Stomach (tissue), 9 donors: ENCODE results near the gene LIPE. TPM values are rescaled to one million over a fixed set of nuclear protein-coding genes. Genes with fewer than 3 reads are reported as not detected.

Experiments
- DNase-seq, 2 donors: peaks; one replicate each; pipeline versions ENCODE4 v3.0.0 to v3.0.0-alpha.2; 2013 to 2019
- H3K27ac ChIP-seq, 5 donors: fragments of 200-600 bp in 4 of 5; sonication (generic) in 4 of 5; one replicate each; pipeline ENCODE4 v1.5.1; 2013 to 2019; ENCODE audit warnings: mild to moderate bottlenecking in 1 of 5, moderate library complexity in 1 of 5
- H3K27me3 ChIP-seq, 3 donors: fragments of 200-600 bp; sonication (generic); one replicate each; pipeline ENCODE4 v1.5.1; 2017 to 2019; ENCODE audit warnings: mixed run types in 1 of 3
- H3K36me3 ChIP-seq, 4 donors: fragments of 200-600 bp; sonication (generic); 1 replicate in 3 of 4; 2 replicates in 1 of 4; pipeline ENCODE4 v1.5.1; 2016 to 2019
- H3K4me1 ChIP-seq, 4 donors: fragments of 200-600 bp; sonication (generic); one replicate each; pipeline ENCODE4 v1.5.1; 2016 to 2019
- H3K4me3 ChIP-seq, 4 donors: fragments of 200-600 bp; sonication (generic) in 3 of 4; one replicate each; pipeline ENCODE4 v1.5.1; 2016 to 2019; ENCODE audit warnings: mild to moderate bottlenecking in 1 of 4
- H3K9me3 ChIP-seq, 4 donors: fragments of 200-600 bp; sonication (generic); one replicate each; pipeline ENCODE4 v1.5.1; 2016 to 2019
- EP300 ChIP-seq: sonication (generic); formaldehyde crosslinking; IDR thresholded peaks from one replicate; pipeline ENCODE4 v1.6.1; 2017; ENCODE audit warnings: antibody characterized with exemption
- POLR2A ChIP-seq, 4 donors: fragments of 450-650 bp; IDR thresholded peaks; one replicate each; pipeline ENCODE4 v1.6.1; 2016; ENCODE audit warnings: antibody characterized with exemption in 4 of 4, control low read depth in 2 of 4, mild to moderate bottlenecking in 1 of 4, moderate library complexity in 1 of 4
- POLR2AphosphoS5 ChIP-seq, 3 donors: sonication (generic); formaldehyde crosslinking; IDR thresholded peaks; one replicate each; pipeline ENCODE4 v1.6.1; 2016; ENCODE audit warnings: antibody characterized with exemption in 3 of 3
- WGBS, 5 donors: extraction: QIAGEN DNeasy Blood & Tissue Kit in 3 of 5; methylation state at CpG; one replicate each; pipeline versions ENCODE4 v1.1.5 to v1.1.7; 2013 to 2018; 5-methylcytosine and 5-hydroxymethylcytosine counted together
- intact Hi-C: fragments of 100-400 bp; cut with DNase I; formaldehyde crosslinking; loops from one replicate; pipeline ENCODE4 v1.15.1; 2023; ENCODE audit warnings: low total_unique reads
- polyA plus RNA-seq, 3 donors: library from polyadenylated mRNA; stranded (reverse); fragments of 200-250 nt; gene quantifications; one replicate each; pipeline ENCODE4 v1.2.3, GENCODE V29; 2013
- small RNA-seq, 4 donors: library from RNA; depleted of rRNA; stranded (forward); fragments of <200 nt; gene quantifications; one replicate each; pipeline ENCODE3, GENCODE V24; 2016
- total RNA-seq, 5 donors: library from RNA; depleted of rRNA; stranded (reverse); fragments of >200 nt; gene quantifications; one replicate each; pipeline versions ENCODE4 v1.1.0 to v1.2.3, GENCODE V29; 2014 to 2016
- TF ChIP-seq, protein P1 (sequence below), 7 experiments: fragments of 450-650 bp in 4 of 7; fragments of 200-600 bp in 3 of 7; sonication (generic) in 3 of 7; IDR thresholded peaks; one replicate each; pipeline ENCODE4 v1.5.1; 2016 to 2019; ENCODE audit warnings: antibody characterized with exemption in 7 of 7, control low read depth in 2 of 7, mild to moderate bottlenecking in 1 of 7
- donor health status: healthy with polysubstance abuse.
- donor health status: Bipolar disorder and iron deficiency.
- donor health status: healthy.

LIPE gene
- total and polyA plus RNA-seq, 8 donors, result 3.1 to 139 (median 10.6) TPM

DNA sequence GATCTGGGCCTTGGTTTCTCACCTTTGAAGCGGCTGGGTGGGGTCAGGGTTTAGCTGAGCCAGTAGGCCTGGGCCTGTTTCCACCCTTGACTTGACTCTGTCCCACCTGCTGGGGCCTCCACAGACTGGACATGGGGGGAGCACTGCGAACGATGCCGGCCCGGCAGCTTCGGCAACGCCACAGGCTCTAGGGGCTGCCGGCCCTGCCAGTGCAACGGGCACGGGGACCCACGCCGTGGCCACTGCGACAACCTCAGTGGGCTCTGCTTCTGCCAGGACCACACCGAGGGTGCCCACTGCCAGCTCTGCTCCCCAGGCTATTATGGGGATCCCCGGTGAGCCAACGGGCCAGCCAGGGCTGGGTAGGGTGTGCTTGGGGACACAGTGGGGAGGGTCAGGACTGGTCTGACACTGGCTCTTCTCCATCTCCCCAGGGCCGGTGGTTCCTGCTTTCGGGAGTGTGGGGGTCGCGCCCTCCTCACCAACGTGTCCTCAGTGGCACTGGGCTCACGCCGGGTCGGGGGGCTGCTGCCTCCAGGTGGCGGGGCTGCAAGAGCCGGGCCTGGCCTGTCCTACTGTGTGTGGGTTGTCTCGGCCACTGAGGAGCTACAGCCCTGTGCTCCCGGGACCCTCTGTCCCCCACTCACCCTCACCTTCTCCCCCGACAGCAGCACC is 73.7 kb downstream of the LIPE start:
- Histone ChIP-seq H3K27me3 (no peaks in the 10 kb centered on the region), H3K27ac (no peak overlapping the region), H3K36me3 (peaks cover 20 to 100% (median 93%) of the 10 kb centered on the region in 4 donors), H3K4me3 (no peak overlapping the region), H3K4me1 (no peaks in the 10 kb centered on the region), H3K9me3 (no peaks in the 10 kb centered on the region)
- 91 to 97% (median 95%) methylated on average over 6 to 29 of the region's 29 CpGs for WGBS, 5 donors
- DNase-seq, result no peak
- TF ChIP-seq, protein P1, sequence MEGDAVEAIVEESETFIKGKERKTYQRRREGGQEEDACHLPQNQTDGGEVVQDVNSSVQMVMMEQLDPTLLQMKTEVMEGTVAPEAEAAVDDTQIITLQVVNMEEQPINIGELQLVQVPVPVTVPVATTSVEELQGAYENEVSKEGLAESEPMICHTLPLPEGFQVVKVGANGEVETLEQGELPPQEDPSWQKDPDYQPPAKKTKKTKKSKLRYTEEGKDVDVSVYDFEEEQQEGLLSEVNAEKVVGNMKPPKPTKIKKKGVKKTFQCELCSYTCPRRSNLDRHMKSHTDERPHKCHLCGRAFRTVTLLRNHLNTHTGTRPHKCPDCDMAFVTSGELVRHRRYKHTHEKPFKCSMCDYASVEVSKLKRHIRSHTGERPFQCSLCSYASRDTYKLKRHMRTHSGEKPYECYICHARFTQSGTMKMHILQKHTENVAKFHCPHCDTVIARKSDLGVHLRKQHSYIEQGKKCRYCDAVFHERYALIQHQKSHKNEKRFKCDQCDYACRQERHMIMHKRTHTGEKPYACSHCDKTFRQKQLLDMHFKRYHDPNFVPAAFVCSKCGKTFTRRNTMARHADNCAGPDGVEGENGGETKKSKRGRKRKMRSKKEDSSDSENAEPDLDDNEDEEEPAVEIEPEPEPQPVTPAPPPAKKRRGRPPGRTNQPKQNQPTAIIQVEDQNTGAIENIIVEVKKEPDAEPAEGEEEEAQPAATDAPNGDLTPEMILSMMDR (IDR thresholded peaks at IDR 0.05), result no peak
- TF ChIP-seq POLR2AphosphoS5 (IDR thresholded peaks at IDR 0.05) (no peak), EP300 (no peak), POLR2A (IDR thresholded peaks at IDR 0.05) (no peak)
- intact Hi-C loops, result no loop called here

DNA sequence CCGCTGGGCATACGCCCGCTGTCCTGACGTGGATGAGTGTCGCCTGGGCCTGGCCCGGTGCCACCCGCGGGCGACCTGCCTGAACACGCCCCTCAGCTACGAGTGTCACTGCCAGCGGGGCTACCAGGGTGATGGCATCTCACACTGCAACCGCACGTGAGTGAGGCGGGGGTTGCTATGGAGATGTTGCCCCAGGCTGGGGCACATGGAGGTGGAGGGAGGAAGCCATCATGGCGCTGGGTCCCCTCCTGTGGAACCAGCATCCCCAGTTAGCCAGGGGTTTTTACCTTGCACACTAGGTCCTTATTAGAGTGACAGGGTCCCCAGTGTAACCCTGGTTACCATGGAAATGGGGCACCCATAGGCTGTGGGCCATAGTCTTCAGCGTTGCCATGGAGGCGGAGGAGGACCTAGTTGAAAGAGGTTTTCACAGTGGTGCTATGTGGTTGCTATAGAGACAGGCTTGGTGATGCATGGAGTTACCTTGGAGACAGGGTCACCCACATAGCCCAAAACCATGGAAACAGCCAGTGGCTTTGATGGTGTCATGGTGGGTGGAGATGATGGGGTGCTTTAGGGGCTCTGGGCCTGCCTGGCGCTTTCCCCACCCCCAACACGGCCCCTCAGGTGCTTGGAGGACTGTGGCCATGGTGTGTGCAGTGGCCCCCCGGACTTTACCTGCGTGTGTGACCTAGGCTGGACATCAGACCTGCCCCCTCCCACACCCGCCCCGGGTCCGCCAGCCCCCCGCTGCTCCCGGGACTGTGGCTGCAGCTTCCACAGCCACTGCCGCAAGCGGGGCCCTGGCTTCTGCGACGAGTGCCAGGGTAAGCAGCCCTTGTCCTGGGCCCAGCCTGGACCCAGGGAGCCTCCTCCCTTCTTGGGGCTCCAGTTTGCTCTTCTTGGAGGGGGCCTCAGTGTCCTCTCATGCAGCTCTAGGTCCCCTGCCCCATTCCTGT is 74.6 kb downstream of the LIPE start:
- DNase-seq, result peak in 1 of 2 donors; percentile 32
- intact Hi-C loops, result no loop called here
- H3K27me3 ChIP-seq, result no peaks in the 10 kb centered on the region
- peaks cover 16 to 99% (median 93%) of the 10 kb centered on the region in 4 donors for H3K36me3 ChIP-seq
- TF ChIP-seq POLR2AphosphoS5 (IDR thresholded peaks at IDR 0.05), result no peak
- no peak for TF ChIP-seq POLR2A (IDR thresholded peaks at IDR 0.05)
- TF ChIP-seq, protein P1 (IDR thresholded peaks at IDR 0.05), result no peak
- TF ChIP-seq EP300, result no peak
- no peaks in the 10 kb centered on the region for H3K9me3 ChIP-seq
- H3K27ac ChIP-seq, result no peak overlapping the region
- 84 to 90% (median 89%) methylated on average over 11 to 31 of the region's 31 CpGs for WGBS, 5 donors
- H3K4me1 ChIP-seq, result no peaks in the 10 kb centered on the region
- H3K4me3 ChIP-seq, result no peak overlapping the region

Small RNA genes within 50 kb of the gene (small RNA-seq; reads per million reads assigned to genes)
- 0 reads per million in 4 donors for gene RNU4-60P

Other genes with a start within 250 kb of the LIPE start
- gene DEDD2, start 209.7 kb downstream of the LIPE start, total RNA-seq, result 100 to 1,000 TPM in 1 of 5 donors, 10 to 100 TPM in 4; 16.7 to 195 (median 43.8) TPM
- 10 to 100 TPM; 20.8 to 35.9 (median 22.0) TPM for gene DEDD2, start 209.7 kb downstream of the LIPE start, polyA plus RNA-seq
- 10 to 100 TPM in 2 of 5 donors, 1 to 10 TPM in 3; 4.7 to 12.0 (median 6.8) TPM for gene ZNF526, start 207.1 kb downstream of the LIPE start, total RNA-seq
- 1 to 10 TPM; 2.4 to 3.7 (median 3.2) TPM for gene ZNF526, start 207.1 kb downstream of the LIPE start, polyA plus RNA-seq
- 10 to 100 TPM in 4 of 5 donors, 1 to 10 TPM in 1; 5.8 to 77.2 (median 22.6) TPM for gene GSK3A, start 184.8 kb downstream of the LIPE start, total RNA-seq
- gene GSK3A, start 184.8 kb downstream of the LIPE start, polyA plus RNA-seq, result 10 to 100 TPM; 25.5 to 40.8 (median 35.0) TPM
- 100 to 1,000 TPM in 1 of 5 donors, 10 to 100 TPM in 4; 11.6 to 118 (median 40.6) TPM for gene ERF, start 172.3 kb downstream of the LIPE start, total RNA-seq
- 10 to 100 TPM; 12.9 to 36.5 (median 16.3) TPM for gene ERF, start 172.3 kb downstream of the LIPE start, polyA plus RNA-seq
- gene CIC, start 158.1 kb downstream of the LIPE start, total RNA-seq, result 10 to 100 TPM; 19.8 to 60.3 (median 39.1) TPM
- gene CIC, start 158.1 kb downstream of the LIPE start, polyA plus RNA-seq, result 10 to 100 TPM; 15.4 to 31.8 (median 21.5) TPM
- gene PRR19, start 125.3 kb downstream of the LIPE start, total RNA-seq, result not detected
- gene PRR19, start 125.3 kb downstream of the LIPE start, polyA plus RNA-seq, result under 1 TPM in 2 of 3 donors, not detected in 1; 0.68 to 0.98 TPM
- gene PAFAH1B3, start 124.8 kb downstream of the LIPE start, total RNA-seq, result 10 to 100 TPM in 3 of 5 donors, 1 to 10 TPM in 1, not detected in 1; 7.5 to 58.1 (median 17.9) TPM
- gene PAFAH1B3, start 124.8 kb downstream of the LIPE start, polyA plus RNA-seq, result 10 to 100 TPM; 33.4 to 37.1 (median 34.3) TPM
- gene TMEM145, start 114.1 kb downstream of the LIPE start, total RNA-seq, result 10 to 100 TPM in 1 of 5 donors, under 1 TPM in 1, not detected in 3; 0.37 to 44.3 TPM
- gene TMEM145, start 114.1 kb downstream of the LIPE start, polyA plus RNA-seq, result 1 to 10 TPM in 1 of 3 donors, under 1 TPM in 2; 0.50 to 1.1 (median 0.61) TPM
- gene MEGF8, start 101.8 kb downstream of the LIPE start, total RNA-seq, result 10 to 100 TPM; 12.3 to 46.3 (median 21.0) TPM
- gene MEGF8, start 101.8 kb downstream of the LIPE start, polyA plus RNA-seq, result 1 to 10 TPM; 2.6 to 5.2 (median 3.6) TPM
- gene CNFN, start 37.1 kb downstream of the LIPE start, total RNA-seq, result 1 to 10 TPM in 1 of 5 donors, not detected in 4; 7.8 TPM
- 100 to 1,000 TPM in 1 of 3 donors, 1 to 10 TPM in 2; 2.0 to 395 (median 2.4) TPM for gene CNFN, start 37.1 kb downstream of the LIPE start, polyA plus RNA-seq
- gene CXCL17, start 15.6 kb upstream of the LIPE start, total RNA-seq, result 100 to 1,000 TPM in 1 of 5 donors, 10 to 100 TPM in 2, 1 to 10 TPM in 1, not detected in 1; 7.6 to 208 (median 35.9) TPM
- gene CXCL17, start 15.6 kb upstream of the LIPE start, polyA plus RNA-seq, result 100 to 1,000 TPM; 107 to 518 (median 441) TPM
- gene CEACAM1, start 101.1 kb upstream of the LIPE start, total RNA-seq, result 10 to 100 TPM in 1 of 5 donors, 1 to 10 TPM in 3, under 1 TPM in 1; 0.45 to 99.2 (median 4.1) TPM
- gene CEACAM1, start 101.1 kb upstream of the LIPE start, polyA plus RNA-seq, result 10 to 100 TPM in 1 of 3 donors, 1 to 10 TPM in 2; 1.1 to 18.1 (median 4.2) TPM
- 1 to 10 TPM in 1 of 5 donors, not detected in 4; 1.1 TPM for gene CEACAM8, start 167.5 kb upstream of the LIPE start, total RNA-seq
- gene CEACAM8, start 167.5 kb upstream of the LIPE start, polyA plus RNA-seq, result under 1 TPM in 2 of 3 donors, not detected in 1; 0.05 to 0.12 TPM